Endothelial cell of umbilical vein (primary cell): ENCODE results near the gene TXNRD2. TPM values are rescaled to one million over a fixed set of nuclear protein-coding genes. Genes with fewer than 3 reads are reported as not detected.

Experiments used
- BruUV-seq: library from RNA; stranded (reverse); fragments of 400-500 nt; replicated peaks from 2 replicates; lab custom pipeline; 2021; lab: Mats Ljungman, UMichigan
- CTCF ChIA-PET: fragments of 300-600, 350-600 bp; sonication (Branson Sonifier 250); formaldehyde crosslinking; loops from one replicate; lab custom pipeline; 2021; ENCODE audit warnings: antibody characterized with exemption, inconsistent platforms; lab: Charles Lee
- POLR2A ChIA-PET: fragments of 300-600, 350-600 bp; sonication (Branson Sonifier 250); formaldehyde crosslinking; loops from one replicate; lab custom pipeline; 2021; ENCODE audit warnings: antibody characterized with exemption, inconsistent platforms; lab: Charles Lee
- DNase-seq: peaks from one replicate; pipeline ENCODE4 v3.0.0-alpha.2; 2011; ENCODE audit warnings: low read depth, low spot score
- FAIRE-seq: peaks from 2 replicates; lab custom pipeline; 2011; peaks lifted over from hg19 to GRCh38; lab: Jason Lieb, UNC
- H2AFZ ChIP-seq: 2 replicates; pipeline ENCODE4 v1.6.0; 2012; ENCODE audit warnings: low read depth, low read length, control low read depth, inconsistent platforms
- H3K27ac ChIP-seq: 2 replicates; pipeline ENCODE4 v1.5.1; 2011; ENCODE audit warnings: low read depth, mild to moderate bottlenecking, control low read depth, low read length, moderate library complexity; ENCODE audit not compliant: insufficient read depth
- H3K27me3 ChIP-seq, 2 experiments: 2 replicates each; pipeline versions ENCODE4 v1.6.0 to v1.6.1; 2011; ENCODE audit warnings: low read length in 2 of 2, mixed read lengths in 1 of 2; ENCODE audit not compliant: control insufficient read depth in 2 of 2, insufficient read depth in 2 of 2
- H3K36me3 ChIP-seq, 2 experiments: 2 replicates in 1 of 2; 3 replicates in 1 of 2; pipeline ENCODE4 v1.5.1; 2011; ENCODE audit warnings: low read length in 2 of 2, mild to moderate bottlenecking in 1 of 2, moderate library complexity in 1 of 2; ENCODE audit not compliant: control insufficient read depth in 2 of 2, insufficient read depth in 2 of 2; ENCODE audit errors: extremely low read depth in 1 of 2
- H3K4me1 ChIP-seq: 3 replicates; pipeline ENCODE4 v1.5.1; 2011; ENCODE audit warnings: mild to moderate bottlenecking, low read length; ENCODE audit not compliant: control insufficient read depth, insufficient read depth; ENCODE audit errors: extremely low read depth
- H3K4me2 ChIP-seq: 2 replicates; pipeline ENCODE4 v1.6.1; 2011; ENCODE audit warnings: low read length, control low read depth, mixed read lengths; ENCODE audit not compliant: insufficient read depth
- H3K4me3 ChIP-seq, 3 experiments: fragments of 200-600 bp in 1 of 3; sonication (generic), shearing (Covaris generic) in 1 of 3; replicated peaks in 1 of 3; 2 replicates each; pipeline ENCODE4 v1.5.1; 2011 to 2016; ENCODE audit warnings: control low read depth in 3 of 3, low read length in 3 of 3, mild to moderate bottlenecking in 2 of 3, inconsistent platforms in 1 of 3, low read depth in 1 of 3, moderate library complexity in 1 of 3; ENCODE audit not compliant: insufficient read depth in 1 of 3
- H3K79me2 ChIP-seq: 2 replicates; pipeline ENCODE4 v1.6.0; 2012; ENCODE audit warnings: low read length, inconsistent platforms; ENCODE audit not compliant: control insufficient read depth, insufficient read depth
- H3K9ac ChIP-seq: replicated peaks from 2 replicates; pipeline ENCODE3; 2011; ENCODE audit warnings: low read length, control low read depth; ENCODE audit not compliant: insufficient read depth; ENCODE audit errors: extremely low read depth
- H3K9me1 ChIP-seq: replicated peaks from 3 replicates; pipeline ENCODE4 v1.6.0; 2011; ENCODE audit warnings: mild to moderate bottlenecking, low read length; ENCODE audit not compliant: control insufficient read depth, insufficient read depth; ENCODE audit errors: extremely low read depth
- H3K9me3 ChIP-seq: replicated peaks from 2 replicates; pipeline ENCODE4 v1.5.1; 2012; ENCODE audit warnings: low read length, inconsistent platforms; ENCODE audit not compliant: control insufficient read depth, insufficient read depth
- H4K20me1 ChIP-seq: replicated peaks from 2 replicates; pipeline ENCODE3; 2011; ENCODE audit warnings: mild to moderate bottlenecking, low read length; ENCODE audit not compliant: control insufficient read depth, insufficient read depth; ENCODE audit errors: extremely low read depth
- EZH2 ChIP-seq: IDR thresholded peaks from 2 replicates; pipeline ENCODE4 v1.6.1; 2012; ENCODE audit warnings: borderline replicate concordance, low read depth, mild to moderate bottlenecking, moderate library complexity, low read length, inconsistent platforms; ENCODE audit not compliant: severe bottlenecking
- FOS ChIP-seq: IDR thresholded peaks from 2 replicates; pipeline ENCODE4 v1.6.1; 2011; ENCODE audit warnings: mild to moderate bottlenecking, low read length, moderate library complexity, borderline replicate concordance; ENCODE audit not compliant: insufficient read depth
- GATA2 ChIP-seq: IDR thresholded peaks from 2 replicates; pipeline ENCODE4 v1.7.0; 2011; ENCODE audit warnings: low read depth, mild to moderate bottlenecking, moderate library complexity, mixed read lengths, low read length; ENCODE audit not compliant: insufficient read length, insufficient read depth
- MYC ChIP-seq: IDR thresholded peaks from one replicate; pipeline ENCODE4 v1.6.1; 2011; ENCODE audit warnings: mild to moderate bottlenecking, low read depth, low read length
- POLR2A ChIP-seq: IDR thresholded peaks from 2 replicates; pipeline ENCODE4 v1.6.1; 2012; ENCODE audit warnings: low read depth, mild to moderate bottlenecking, control low read depth, low read length
- POLR2AphosphoS5 ChIP-seq: IDR thresholded peaks from 2 replicates; pipeline ENCODE4 v1.6.1; 2012; ENCODE audit warnings: low read depth, mild to moderate bottlenecking, control low read depth, low read length, moderate library complexity; ENCODE audit not compliant: insufficient read depth
- dilution Hi-C: fragments of 300-500 bp; cut with MboI; formaldehyde crosslinking; loops from one replicate; pipeline ENCODE4 v1.15.0; 2019; ENCODE audit warnings: low sequenced_read_pairs; ENCODE audit not compliant: extremely low pct_ligation_motif_present
- intact Hi-C: fragments of 100-400 bp; cut with micrococcal nuclease; formaldehyde crosslinking; loops from one replicate; pipeline ENCODE4 v1.10.0; 2022
- polyA plus RNA-seq, 4 experiments: library from polyadenylated mRNA; depleted of rRNA in 3 of 4; stranded (reverse) in 3 of 4; unstranded in 1 of 4; fragments of >200 nt; gene quantifications; 2 replicates each; pipeline versions ENCODE4 v1.2.1 to v1.2.3, GENCODE V29; 2011 to 2012; ENCODE audit warnings: missing spikeins in 1 of 4
- total RNA-seq: library from RNA; stranded (reverse); gene quantifications from 2 replicates; pipeline ENCODE4 v1.2.3, GENCODE V29; 2021

The TXNRD2 gene
- total and polyA plus RNA-seq, 2 donors (not counting 3 experiments of a cell fraction or from before 2014, with no cell fraction given), result 211 to 440 TPM

- peaks cover 3% of the 10 kb centered on the region for H3K79me2 ChIP-seq
- no peaks in the 10 kb centered on the region for H3K9me1 ChIP-seq
- H3K27me3 ChIP-seq, result no peaks in the 10 kb centered on the region
- TF ChIP-seq FOS (no peak), MYC (peak; percentile 77), EZH2 (no peak), POLR2A (peak; percentile 6), POLR2AphosphoS5 (peak; percentile 51), GATA2 (no peak)
- peak overlapping the region; percentile 9 for H3K4me2 ChIP-seq
- peak overlapping the region; percentile 50 for H3K9ac ChIP-seq
- dilution Hi-C loops (no loop called here), intact Hi-C loops (loop anchor here (1.0 kb wide), 1 partner anchor 51 kb away; no protein-coding TSS in a partner anchor)
- ChIA-PET POLR2A (interaction anchor here (0.9 to 1.4 kb wide), 4 partner anchors 11 to 48 kb away, joined by 3 to 9 read pairs (median 4); no protein-coding TSS in a partner anchor), CTCF (interaction anchor here (1.2 to 3.6 kb wide), 6 partner anchors 16 to 162 kb away, joined by 3 to 33 read pairs (median 7); no protein-coding TSS in a partner anchor)
- FAIRE-seq (peak; percentile 87), DNase-seq (peak; percentile 79)
- H3K9me3 ChIP-seq, result no peaks in the 10 kb centered on the region
- BruUV-seq, result no TSS peak
- peak overlapping the region; percentile 83 for H3K27ac ChIP-seq
- peaks cover 61% of the 10 kb centered on the region for H3K4me1 ChIP-seq
- H4K20me1 ChIP-seq, result no peaks in the 10 kb centered on the region
- H3K4me3 ChIP-seq, result no peak overlapping the region
- no peak overlapping the region for H2AFZ ChIP-seq
- H3K36me3 ChIP-seq, result peaks cover 0 to 9% of the 10 kb centered on the region in 2 experiments
These were observed 49.2 kb downstream of the TXNRD2 start for GRCh38 chr22:19892257-19892879.
